ENCODE results near the gene TREML4. TPM values are rescaled to one million over a fixed set of nuclear protein-coding genes. Genes with fewer than 3 reads are reported as not detected.

TREML4 gene
- total RNA-seq, 1 experiment from 2014 or later, result not detected

DNA sequence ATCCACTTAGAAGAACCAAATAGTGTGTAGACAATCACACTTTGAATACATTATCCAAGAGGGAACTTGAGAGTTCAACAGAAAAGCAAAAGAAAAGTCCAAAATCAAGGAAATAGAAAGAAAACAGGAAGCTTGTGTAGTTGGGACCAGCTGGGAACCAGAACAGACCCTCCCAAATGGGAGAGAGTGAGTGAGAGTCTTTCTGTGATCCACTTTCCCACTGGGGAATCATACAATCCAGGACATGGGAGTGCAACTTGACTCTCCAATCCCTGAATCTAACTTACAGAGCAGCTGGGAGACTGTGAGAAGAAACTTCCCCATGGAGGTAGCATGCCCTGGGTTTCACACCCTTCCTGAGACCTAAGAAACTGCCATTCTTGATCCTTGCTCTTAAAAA, 27.0 kb downstream of the TREML4 start:
- H3K27ac ChIP-seq (ENCODE audit: low read depth, low read length), result no peak overlapping the region
- ATAC-seq (no peak), DNase-seq (ENCODE audit: low read depth, low spot score) (no peak)
- H2AFZ ChIP-seq (ENCODE audit: low read depth, low read length, poor library complexity, severe bottlenecking), result no peak overlapping the region
- H3K9me3 ChIP-seq (ENCODE audit: control insufficient read depth in 1 of 2, insufficient read depth in 1 of 2, low read depth in 1 of 2, low read length in 2 of 2), result no peaks in the 10 kb centered on the region
- no peaks in the 10 kb centered on the region for H3K9me2 ChIP-seq (ENCODE audit: insufficient read depth)
- RAD21 ChIA-PET (ENCODE audit: low non-redundant PET in 1 of 2, low total read pairs in 2 of 2, uncharacterized antibody in 2 of 2, unreplicated experiment in 2 of 2), result no interaction called here
- CTCF ChIA-PET, result no interaction called here
- POLR2A ChIA-PET, result no interaction called here
- TF ChIP-seq TCF7L2 (IDR thresholded peaks at IDR 0.05; ENCODE audit: borderline replicate concordance, extremely low read depth, insufficient read depth, insufficient read length) (no peak), ZNF274 (IDR thresholded peaks at IDR 0.05; ENCODE audit: low read depth, low read length) (no peak), EZH2 (IDR thresholded peaks at IDR 0.05) (no peak), EGR1 (IDR thresholded peaks at IDR 0.05; ENCODE audit: low read depth) (no peak), ZFX (IDR thresholded peaks at IDR 0.05) (no peak), CBX3 (IDR thresholded peaks at IDR 0.05; ENCODE audit: low read depth) (no peak), SP1 (IDR thresholded peaks at IDR 0.05; ENCODE audit: low read depth) (no peak), POLR2AphosphoS5 (IDR thresholded peaks at IDR 0.05; ENCODE audit: low read depth, low read length) (no peak), CEBPB (IDR thresholded peaks at IDR 0.05; ENCODE audit: low read depth) (no peak), RAD21 (IDR thresholded peaks at IDR 0.05; ENCODE audit: low read depth) (no peak), JUND (IDR thresholded peaks at IDR 0.05) (no peak)
- TF ChIP-seq, protein P1, sequence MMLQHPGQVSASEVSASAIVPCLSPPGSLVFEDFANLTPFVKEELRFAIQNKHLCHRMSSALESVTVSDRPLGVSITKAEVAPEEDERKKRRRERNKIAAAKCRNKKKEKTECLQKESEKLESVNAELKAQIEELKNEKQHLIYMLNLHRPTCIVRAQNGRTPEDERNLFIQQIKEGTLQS (IDR thresholded peaks at IDR 0.05), result no peak
- TF ChIP-seq, protein P2, sequence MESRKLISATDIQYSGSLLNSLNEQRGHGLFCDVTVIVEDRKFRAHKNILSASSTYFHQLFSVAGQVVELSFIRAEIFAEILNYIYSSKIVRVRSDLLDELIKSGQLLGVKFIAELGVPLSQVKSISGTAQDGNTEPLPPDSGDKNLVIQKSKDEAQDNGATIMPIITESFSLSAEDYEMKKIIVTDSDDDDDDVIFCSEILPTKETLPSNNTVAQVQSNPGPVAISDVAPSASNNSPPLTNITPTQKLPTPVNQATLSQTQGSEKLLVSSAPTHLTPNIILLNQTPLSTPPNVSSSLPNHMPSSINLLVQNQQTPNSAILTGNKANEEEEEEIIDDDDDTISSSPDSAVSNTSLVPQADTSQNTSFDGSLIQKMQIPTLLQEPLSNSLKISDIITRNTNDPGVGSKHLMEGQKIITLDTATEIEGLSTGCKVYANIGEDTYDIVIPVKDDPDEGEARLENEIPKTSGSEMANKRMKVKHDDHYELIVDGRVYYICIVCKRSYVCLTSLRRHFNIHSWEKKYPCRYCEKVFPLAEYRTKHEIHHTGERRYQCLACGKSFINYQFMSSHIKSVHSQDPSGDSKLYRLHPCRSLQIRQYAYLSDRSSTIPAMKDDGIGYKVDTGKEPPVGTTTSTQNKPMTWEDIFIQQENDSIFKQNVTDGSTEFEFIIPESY (IDR thresholded peaks at IDR 0.05; ENCODE audit: extremely low read depth, insufficient replicate concordance, low read length), result no peak
- TF ChIP-seq, protein P3, sequence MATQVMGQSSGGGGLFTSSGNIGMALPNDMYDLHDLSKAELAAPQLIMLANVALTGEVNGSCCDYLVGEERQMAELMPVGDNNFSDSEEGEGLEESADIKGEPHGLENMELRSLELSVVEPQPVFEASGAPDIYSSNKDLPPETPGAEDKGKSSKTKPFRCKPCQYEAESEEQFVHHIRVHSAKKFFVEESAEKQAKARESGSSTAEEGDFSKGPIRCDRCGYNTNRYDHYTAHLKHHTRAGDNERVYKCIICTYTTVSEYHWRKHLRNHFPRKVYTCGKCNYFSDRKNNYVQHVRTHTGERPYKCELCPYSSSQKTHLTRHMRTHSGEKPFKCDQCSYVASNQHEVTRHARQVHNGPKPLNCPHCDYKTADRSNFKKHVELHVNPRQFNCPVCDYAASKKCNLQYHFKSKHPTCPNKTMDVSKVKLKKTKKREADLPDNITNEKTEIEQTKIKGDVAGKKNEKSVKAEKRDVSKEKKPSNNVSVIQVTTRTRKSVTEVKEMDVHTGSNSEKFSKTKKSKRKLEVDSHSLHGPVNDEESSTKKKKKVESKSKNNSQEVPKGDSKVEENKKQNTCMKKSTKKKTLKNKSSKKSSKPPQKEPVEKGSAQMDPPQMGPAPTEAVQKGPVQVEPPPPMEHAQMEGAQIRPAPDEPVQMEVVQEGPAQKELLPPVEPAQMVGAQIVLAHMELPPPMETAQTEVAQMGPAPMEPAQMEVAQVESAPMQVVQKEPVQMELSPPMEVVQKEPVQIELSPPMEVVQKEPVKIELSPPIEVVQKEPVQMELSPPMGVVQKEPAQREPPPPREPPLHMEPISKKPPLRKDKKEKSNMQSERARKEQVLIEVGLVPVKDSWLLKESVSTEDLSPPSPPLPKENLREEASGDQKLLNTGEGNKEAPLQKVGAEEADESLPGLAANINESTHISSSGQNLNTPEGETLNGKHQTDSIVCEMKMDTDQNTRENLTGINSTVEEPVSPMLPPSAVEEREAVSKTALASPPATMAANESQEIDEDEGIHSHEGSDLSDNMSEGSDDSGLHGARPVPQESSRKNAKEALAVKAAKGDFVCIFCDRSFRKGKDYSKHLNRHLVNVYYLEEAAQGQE (IDR thresholded peaks at IDR 0.05; ENCODE audit: low read depth), result no peak
- H3K9ac ChIP-seq (ENCODE audit: low read length), result no peak overlapping the region
- no peak overlapping the region for H3K4me2 ChIP-seq (ENCODE audit: low read length)
- BruUV-seq (replicated peaks), result no TSS peak
- peaks cover 14% of the 10 kb centered on the region for H3K27me3 ChIP-seq (ENCODE audit: insufficient read depth, low read length)
- peaks cover 7 to 13% of the 10 kb centered on the region in 2 experiments; a peak in 2 of 4 replicates for H3K4me1 ChIP-seq (ENCODE audit: control insufficient read depth in 1 of 2, insufficient read depth in 2 of 2, low read length in 2 of 2)
- intact Hi-C loops (cut with micrococcal nuclease), result no loop called here
- H3K36me3 ChIP-seq (ENCODE audit: control insufficient read depth in 1 of 2, insufficient read depth in 2 of 2, low read length in 2 of 2), result no peaks in the 10 kb centered on the region
- no peak overlapping the region for H3K4me3 ChIP-seq (replicated peaks in 1 of 2; ENCODE audit: low read depth in 1 of 2, low read length in 2 of 2)
- H4K20me1 ChIP-seq (ENCODE audit: insufficient read depth), result no peaks in the 10 kb centered on the region
- H3K79me2 ChIP-seq (ENCODE audit: insufficient read depth, low read length), result no peaks in the 10 kb centered on the region
